ENCODE measurements around the gene LPP.

GRCh38 chr3:188682316-188682715 lies 528.4 kb downstream of the LPP start:
- TF ChIP-seq EZH2 (IDR thresholded peaks at IDR 0.05; ENCODE audit: borderline replicate concordance, insufficient read depth, low read depth, low read length, poor library complexity, severe bottlenecking) (no peak), CTCF (IDR thresholded peaks at IDR 0.05) (no peak)
